A549 (cell line): ENCODE results near the gene USP44.

Experiments
- EP300 ChIP-seq, 2 experiments: fragments of >200 bp; sonication (Bioruptor Twin); formaldehyde crosslinking; IDR thresholded peaks; 2 replicates in 1 of 2; 3 replicates in 1 of 2; pipeline ENCODE4 v1.6.1; 2016 to 2017
- HDAC2 ChIP-seq: fragments of 200-600 bp; sonication (generic); IDR thresholded peaks from 2 replicates; pipeline ENCODE4 v1.6.1; 2016
- KDM1A ChIP-seq: fragments of 200-600 bp; sonication (generic); IDR thresholded peaks from 2 replicates; pipeline ENCODE4 v1.6.1; 2016; ENCODE audit warnings: low read depth, mild to moderate bottlenecking
- MYC ChIP-seq: IDR thresholded peaks from 2 replicates; pipeline ENCODE4 v1.6.1; 2012; ENCODE audit warnings: mild to moderate bottlenecking, inconsistent platforms, low read length, improper control_type of control experiment, borderline replicate concordance
- POLR2A ChIP-seq: IDR thresholded peaks from 2 replicates; pipeline ENCODE4 v1.6.1; 2012; ENCODE audit warnings: mild to moderate bottlenecking, low read length
- SMC3 ChIP-seq: fragments of >200 bp; sonication (Bioruptor Twin); formaldehyde crosslinking; IDR thresholded peaks from 3 replicates; pipeline ENCODE4 v1.6.1; 2018; ENCODE audit warnings: inconsistent platforms
- TF ChIP-seq, protein P1 (sequence below): fragments of >200 bp; sonication (Bioruptor Twin); formaldehyde crosslinking; IDR thresholded peaks from 3 replicates; pipeline ENCODE4 v1.5.1; 2016
- TF ChIP-seq, protein P2 (sequence below): IDR thresholded peaks from 2 replicates; pipeline ENCODE4 v1.6.1; 2012

DNA sequence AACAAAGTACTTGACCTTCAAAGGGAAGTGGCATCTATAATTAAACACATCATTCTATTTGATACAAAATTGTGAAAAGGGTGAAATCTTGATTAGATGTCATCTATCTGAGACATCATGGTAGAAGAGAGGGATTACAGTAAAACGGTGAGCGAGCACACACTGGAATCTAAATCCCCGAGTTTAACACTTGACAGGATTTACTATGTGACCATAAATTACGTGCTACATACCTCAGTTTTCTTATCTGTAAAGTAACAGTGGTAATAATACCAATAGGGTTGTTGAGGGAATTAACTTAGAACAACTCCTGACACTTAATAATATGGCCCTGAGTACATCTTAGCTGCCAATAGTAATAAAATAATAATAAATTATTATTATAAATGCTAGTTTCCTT lies 13.3 kb downstream of the USP44 start:
- no peak for TF ChIP-seq HDAC2
- TF ChIP-seq POLR2A = no peak
- TF ChIP-seq KDM1A = no peak
- no peak for TF ChIP-seq EP300 (IDR thresholded peaks at IDR 0.05)
- TF ChIP-seq, protein P1, sequence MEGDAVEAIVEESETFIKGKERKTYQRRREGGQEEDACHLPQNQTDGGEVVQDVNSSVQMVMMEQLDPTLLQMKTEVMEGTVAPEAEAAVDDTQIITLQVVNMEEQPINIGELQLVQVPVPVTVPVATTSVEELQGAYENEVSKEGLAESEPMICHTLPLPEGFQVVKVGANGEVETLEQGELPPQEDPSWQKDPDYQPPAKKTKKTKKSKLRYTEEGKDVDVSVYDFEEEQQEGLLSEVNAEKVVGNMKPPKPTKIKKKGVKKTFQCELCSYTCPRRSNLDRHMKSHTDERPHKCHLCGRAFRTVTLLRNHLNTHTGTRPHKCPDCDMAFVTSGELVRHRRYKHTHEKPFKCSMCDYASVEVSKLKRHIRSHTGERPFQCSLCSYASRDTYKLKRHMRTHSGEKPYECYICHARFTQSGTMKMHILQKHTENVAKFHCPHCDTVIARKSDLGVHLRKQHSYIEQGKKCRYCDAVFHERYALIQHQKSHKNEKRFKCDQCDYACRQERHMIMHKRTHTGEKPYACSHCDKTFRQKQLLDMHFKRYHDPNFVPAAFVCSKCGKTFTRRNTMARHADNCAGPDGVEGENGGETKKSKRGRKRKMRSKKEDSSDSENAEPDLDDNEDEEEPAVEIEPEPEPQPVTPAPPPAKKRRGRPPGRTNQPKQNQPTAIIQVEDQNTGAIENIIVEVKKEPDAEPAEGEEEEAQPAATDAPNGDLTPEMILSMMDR = no peak
- TF ChIP-seq MYC = no peak
- TF ChIP-seq, protein P2, sequence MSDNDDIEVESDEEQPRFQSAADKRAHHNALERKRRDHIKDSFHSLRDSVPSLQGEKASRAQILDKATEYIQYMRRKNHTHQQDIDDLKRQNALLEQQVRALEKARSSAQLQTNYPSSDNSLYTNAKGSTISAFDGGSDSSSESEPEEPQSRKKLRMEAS = no peak
- no peak for TF ChIP-seq SMC3
